ENCODE results near the gene NR6A1. TPM values are rescaled to one million over a fixed set of nuclear protein-coding genes. Genes with fewer than 3 reads are reported as not detected.

The NR6A1 gene
- total RNA-seq, 2 experiments from 2014 or later, result 17.5 to 23.0 TPM

GRCh38 chr9:124629600-124629999, 141.5 kb downstream of the NR6A1 start:
- H3K9me3 ChIP-seq (ENCODE audit: low read length), result no peaks in the 10 kb centered on the region
- no peaks in the 10 kb centered on the region for H3K79me2 ChIP-seq (ENCODE audit: insufficient read depth, low read depth, low read length)
- no peaks in the 10 kb centered on the region for H4K20me1 ChIP-seq (ENCODE audit: insufficient read depth, low read length)
- H2AFZ ChIP-seq (ENCODE audit: low read length), result no peak overlapping the region
- no TSS peak for BruUV-seq (replicated peaks)
- H3K36me3 ChIP-seq (ENCODE audit: insufficient read depth, low read length), result no peaks in the 10 kb centered on the region
- no peaks in the 10 kb centered on the region for H3K9me2 ChIP-seq (ENCODE audit: insufficient read depth, low read length)
- H3K4me2 ChIP-seq (ENCODE audit: low read length), result no peak overlapping the region
- TF ChIP-seq EZH2phosphoT487 (IDR thresholded peaks at IDR 0.05; ENCODE audit: borderline replicate concordance, low read depth, low read length) (no peak), CTCF (conservative IDR thresholded peaks at IDR 0.05; ENCODE audit: low read length) (no peak)
- intact Hi-C loops (cut with micrococcal nuclease; ENCODE audit: unreplicated experiment), result no loop called here
- no peak overlapping the region for H3K4me3 ChIP-seq (ENCODE audit: low read depth, low read length, poor library complexity, severe bottlenecking)
- CTCF ChIA-PET (ENCODE audit: unreplicated experiment), result no interaction called here
- POLR2A ChIA-PET, result no interaction called here
- H3K27ac ChIP-seq (ENCODE audit: low read depth, low read length, poor library complexity, severe bottlenecking), result no peak overlapping the region
- DNase-seq (ENCODE audit: low spot score), result no peak
- H3K4me1 ChIP-seq (ENCODE audit: insufficient read depth, low read length, poor library complexity, severe bottlenecking), result no peaks in the 10 kb centered on the region

- POLR2A ChIA-PET, result no interaction called here
- TF ChIP-seq CTCF (conservative IDR thresholded peaks at IDR 0.05; ENCODE audit: low read length), result no peak
- no peak for TF ChIP-seq EZH2phosphoT487 (IDR thresholded peaks at IDR 0.05; ENCODE audit: borderline replicate concordance, low read depth, low read length)
- H2AFZ ChIP-seq (ENCODE audit: low read length), result no peak overlapping the region
These were observed 142.4 kb downstream of the NR6A1 start for GRCh38 chr9:124628741-124629140.

GRCh38 chr9:124626276-124626675, 144.8 kb downstream of the NR6A1 start:
- H2AFZ ChIP-seq (ENCODE audit: low read length), result no peak overlapping the region
- no peak overlapping the region for H3K27ac ChIP-seq (ENCODE audit: low read depth, low read length, poor library complexity, severe bottlenecking)
- no peaks in the 10 kb centered on the region for H3K79me2 ChIP-seq (ENCODE audit: insufficient read depth, low read depth, low read length)
- no TSS peak for BruUV-seq (replicated peaks)
- intact Hi-C loops (cut with micrococcal nuclease; ENCODE audit: unreplicated experiment), result no loop called here
- DNase-seq (ENCODE audit: low spot score), result no peak
- H3K4me3 ChIP-seq (ENCODE audit: low read depth, low read length, poor library complexity, severe bottlenecking), result no peak overlapping the region
- no peak overlapping the region for H3K4me2 ChIP-seq (ENCODE audit: low read length)
- ChIA-PET POLR2A (no interaction called here), CTCF (ENCODE audit: unreplicated experiment) (no interaction called here)
- no peaks in the 10 kb centered on the region for H3K9me3 ChIP-seq (ENCODE audit: low read length)
- H3K4me1 ChIP-seq (ENCODE audit: insufficient read depth, low read length, poor library complexity, severe bottlenecking), result no peaks in the 10 kb centered on the region
- no peaks in the 10 kb centered on the region for H3K36me3 ChIP-seq (ENCODE audit: insufficient read depth, low read length)
- H3K9me2 ChIP-seq (ENCODE audit: insufficient read depth, low read length), result no peaks in the 10 kb centered on the region
- TF ChIP-seq CTCF (conservative IDR thresholded peaks at IDR 0.05; ENCODE audit: low read length) (no peak), EZH2phosphoT487 (IDR thresholded peaks at IDR 0.05; ENCODE audit: borderline replicate concordance, low read depth, low read length) (no peak)
- no peaks in the 10 kb centered on the region for H4K20me1 ChIP-seq (ENCODE audit: insufficient read depth, low read length)

More at GRCh38 chr9:124628741-124629140, 142.4 kb downstream of the NR6A1 start:
- Histone ChIP-seq H3K4me3 (ENCODE audit: low read depth, low read length, poor library complexity, severe bottlenecking) (no peak overlapping the region), H3K4me1 (ENCODE audit: insufficient read depth, low read length, poor library complexity, severe bottlenecking) (no peaks in the 10 kb centered on the region), H3K4me2 (ENCODE audit: low read length) (no peak overlapping the region), H3K36me3 (ENCODE audit: insufficient read depth, low read length) (no peaks in the 10 kb centered on the region), H4K20me1 (ENCODE audit: insufficient read depth, low read length) (no peaks in the 10 kb centered on the region), H3K9me2 (ENCODE audit: insufficient read depth, low read length) (no peaks in the 10 kb centered on the region), H3K79me2 (ENCODE audit: insufficient read depth, low read depth, low read length) (no peaks in the 10 kb centered on the region), H3K27ac (ENCODE audit: low read depth, low read length, poor library complexity, severe bottlenecking) (no peak overlapping the region), H3K9me3 (ENCODE audit: low read length) (no peaks in the 10 kb centered on the region)
- BruUV-seq (replicated peaks), result no TSS peak
- intact Hi-C loops (cut with micrococcal nuclease; ENCODE audit: unreplicated experiment), result no loop called here
- CTCF ChIA-PET (ENCODE audit: unreplicated experiment), result no interaction called here
- DNase-seq (ENCODE audit: low spot score), result no peak
